ENCODE measurements around the gene ACSL4.

ACSL4 gene

DNA sequence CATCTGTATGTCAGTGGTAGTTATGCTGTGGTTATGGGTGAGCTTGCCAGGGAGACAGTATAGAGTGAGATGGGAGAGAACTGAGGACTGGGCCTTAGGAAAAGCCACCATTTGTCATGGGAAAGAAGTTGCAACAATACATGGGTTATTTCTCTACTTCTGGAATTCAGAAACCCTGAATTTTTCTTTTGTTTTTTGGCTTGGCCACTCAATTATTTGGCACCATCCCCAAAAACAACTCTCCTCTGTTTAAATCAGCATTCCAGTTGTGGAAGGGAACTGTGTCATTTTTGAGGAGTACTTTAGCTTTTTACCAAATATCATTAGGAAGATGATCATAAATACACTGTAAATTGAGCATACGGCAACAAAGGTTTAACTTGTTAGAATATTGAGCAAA, 41.1 kb upstream of the ACSL4 start:
- no peak for DNase-seq (ENCODE audit: low spot score)
- Histone ChIP-seq H3K4me3 (no peak overlapping the region), H3K27ac (no peak overlapping the region)
- no peak for TF ChIP-seq CTCF (IDR thresholded peaks at IDR 0.05)

GRCh38 chrX:109773374-109773773, 40.3 kb upstream of the ACSL4 start:
- TF ChIP-seq CTCF (IDR thresholded peaks at IDR 0.05) = no peak
- no peak overlapping the region for H3K4me3 ChIP-seq
- DNase-seq (ENCODE audit: low spot score) = no peak
- H3K27ac ChIP-seq = no peak overlapping the region

- no peak for DNase-seq (ENCODE audit: low spot score)
- Histone ChIP-seq H3K27ac (no peak overlapping the region), H3K4me3 (no peak overlapping the region)
- TF ChIP-seq CTCF (IDR thresholded peaks at IDR 0.05) = no peak
These were observed 37.7 kb upstream of the ACSL4 start for GRCh38 chrX:109770780-109771179.

DNA sequence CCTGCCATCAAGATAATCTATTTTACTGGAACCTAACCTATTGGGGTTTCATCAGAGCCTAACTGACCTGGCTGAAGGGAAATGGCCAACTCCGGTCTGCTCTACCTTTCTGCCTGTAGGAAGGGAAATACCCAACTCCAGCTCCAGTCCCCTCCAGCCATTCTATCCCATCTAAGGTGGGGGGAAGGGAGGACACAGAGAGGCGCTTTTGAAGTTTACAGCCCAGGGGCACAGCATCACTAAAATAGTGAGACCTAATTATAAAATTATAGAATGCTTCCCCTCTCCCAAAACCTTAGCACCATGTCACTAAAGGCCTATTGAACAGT, 27.8 kb upstream of the ACSL4 start:
- DNase-seq (ENCODE audit: low spot score) = no peak
- TF ChIP-seq CTCF (IDR thresholded peaks at IDR 0.05) = no peak
- H3K27ac ChIP-seq = no peak overlapping the region
- no peak overlapping the region for H3K4me3 ChIP-seq

DNA sequence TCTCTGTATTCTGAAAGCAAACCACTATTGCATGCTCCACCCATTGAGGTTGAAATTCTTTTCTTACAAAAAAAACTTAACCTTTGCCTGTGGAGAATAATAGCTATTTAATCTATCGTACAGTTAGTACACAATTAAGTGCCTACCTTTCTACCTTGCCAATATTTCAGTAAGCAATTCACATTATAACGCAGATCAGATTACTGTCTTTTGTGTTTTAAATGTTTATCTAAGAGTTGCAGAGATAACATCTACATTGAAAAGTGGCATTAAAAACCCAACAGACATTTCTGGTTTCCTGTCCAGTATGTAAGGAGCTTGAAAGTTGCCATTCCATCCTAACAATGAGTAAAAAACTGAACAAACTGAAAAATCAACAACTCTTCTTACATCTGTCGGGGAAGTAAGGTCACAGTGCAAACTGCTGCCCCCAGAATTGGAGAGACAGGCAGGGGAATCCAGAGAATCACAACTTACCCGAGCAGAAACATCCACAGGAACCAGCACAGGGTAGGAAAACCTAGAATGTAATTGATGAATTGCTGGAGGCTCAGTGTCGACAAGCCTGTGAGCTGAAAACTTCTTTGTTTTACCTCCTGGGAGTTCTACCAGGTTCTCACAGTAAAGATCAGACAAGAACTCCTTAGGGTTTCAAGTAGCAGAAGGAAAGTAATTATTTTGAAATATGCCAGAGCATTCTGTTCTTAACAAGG, 27.3 kb upstream of the ACSL4 start:
- H3K4me3 ChIP-seq = no peak overlapping the region
- no peak for DNase-seq (ENCODE audit: low spot score)
- no peak overlapping the region for H3K27ac ChIP-seq
- TF ChIP-seq CTCF (IDR thresholded peaks at IDR 0.05) = no peak

DNA sequence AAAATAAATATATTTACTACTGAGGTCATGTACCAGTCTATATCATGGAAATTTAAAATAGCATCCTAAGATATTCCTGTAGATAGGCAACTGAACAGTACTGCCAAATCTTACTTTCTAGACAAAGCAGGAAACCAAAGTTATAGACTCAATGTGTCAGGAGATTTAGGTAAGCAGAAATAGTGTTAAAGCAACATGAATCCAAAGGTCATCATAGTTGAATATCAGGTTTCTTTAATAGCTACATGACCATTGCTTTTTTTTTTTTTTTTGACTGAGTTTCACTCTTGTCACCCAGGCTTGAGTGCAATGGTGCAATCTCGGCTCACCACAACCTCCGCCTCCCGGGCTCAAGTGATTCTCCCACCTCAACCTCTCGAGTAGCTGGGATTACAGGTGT, 20.2 kb upstream of the ACSL4 start:
- DNase-seq (ENCODE audit: low spot score) = no peak
- Histone ChIP-seq H3K27ac (no peak overlapping the region), H3K4me3 (no peak overlapping the region)
- no peak for TF ChIP-seq CTCF (IDR thresholded peaks at IDR 0.05)

GRCh38 chrX:109751698-109752097, 18.6 kb upstream of the ACSL4 start:
- no peak for DNase-seq (ENCODE audit: low spot score)
- TF ChIP-seq CTCF (IDR thresholded peaks at IDR 0.05) = no peak
- Histone ChIP-seq H3K4me3 (no peak overlapping the region), H3K27ac (no peak overlapping the region)

Measured in coronary artery (tissue), 2 donors.